Activated CD4-positive, alpha-beta T cell treated with anti-CD3 and anti-CD28 coated beads, Interleukin-10, Interleukin-2, amounts not matched to agents 100 ng/mL and 50 ng/mL, durations not matched to agents 16 hours and 8 hours (primary cell): ENCODE results near the gene CCDC142.
"Not testable (repeated sequence)": the region's sequence is repeated elsewhere in the genome, so short reads cannot be mapped to it uniquely, and the experiment has no call there.

Experiments used
- DNase-seq: peaks from one replicate; pipeline ENCODE4 v3.0.0-alpha.2; 2020

The CCDC142 gene

GRCh38 chr2:74470742-74471141, 12.1 kb downstream of the CCDC142 start:
- DNase-seq: not testable (repeated sequence)

- no peak for DNase-seq
These were observed 18.4 kb downstream of the CCDC142 start for GRCh38 chr2:74464406-74464805.

- no peak for DNase-seq
These were observed 20.1 kb downstream of the CCDC142 start for GRCh38 chr2:74462786-74463105.

- no peak for DNase-seq
These were observed 20.6 kb downstream of the CCDC142 start for GRCh38 chr2:74462054-74462785.

- no peak for DNase-seq
These were observed 21.4 kb downstream of the CCDC142 start for GRCh38 chr2:74461187-74462053.

- not testable (repeated sequence) for DNase-seq
These were observed 22.6 kb downstream of the CCDC142 start for GRCh38 chr2:74460187-74460586.

- not testable (repeated sequence) for DNase-seq
These were observed 23.2 kb downstream of the CCDC142 start for GRCh38 chr2:74459503-74460118.

GRCh38 chr2:74458938-74459363, 23.8 kb downstream of the CCDC142 start:
- DNase-seq: no peak

- DNase-seq: peak; percentile 100
These were observed 24.5 kb downstream of the CCDC142 start, which contains the start of gene WBP1 for GRCh38 chr2:74458132-74458937. Gene WBP1, plus strand, starts transcription at chr2:74458438. Its CDS starts 165 bp downstream, at chr2:74458603.

GRCh38 chr2:74457549-74458131, 25.2 kb downstream of the CCDC142 start:
- DNase-seq: peak; percentile 86

GRCh38 chr2:74457129-74457548, 25.7 kb downstream of the CCDC142 start:
- DNase-seq: no peak

GRCh38 chr2:74454654-74455511, 27.9 kb downstream of the CCDC142 start, which contains the start of gene INO80B:
Gene INO80B, plus strand, starts transcription at chr2:74455087. Its CDS starts 30 bp downstream, at chr2:74455117.
- peak; percentile 99 for DNase-seq

- no peak for DNase-seq
These were observed 32.1 kb downstream of the CCDC142 start for GRCh38 chr2:74450570-74451190.

- DNase-seq: no peak
These were observed 34.0 kb downstream of the CCDC142 start for GRCh38 chr2:74448771-74449170.

GRCh38 chr2:74447230-74447999, 35.4 kb downstream of the CCDC142 start:
- no peak for DNase-seq

GRCh38 chr2:74444498-74445318, 38.1 kb downstream of the CCDC142 start:
- no peak for DNase-seq

- DNase-seq: not testable (repeated sequence)
These were observed 40.1 kb downstream of the CCDC142 start for GRCh38 chr2:74442483-74443297.
